Measurements from ENCODE around the gene SGSM2.
A peak's percentile ranks its signal among the peaks of the same experiment; 100 is the strongest.
"Not testable (repeated sequence)": the region's sequence is repeated elsewhere in the genome, so short reads cannot be mapped to it uniquely, and the experiment has no call there.

Gene SGSM2

GRCh38 chr17:2336852-2337543, at the start of gene SGSM2:
TSS of gene SGSM2 (plus strand) at chr17:2337501. CDS start at chr17:2337689, 188 bp downstream.
- DNase-seq, result peak; percentile 68

GRCh38 chr17:2289878-2290478, 47.3 kb upstream of the SGSM2 start:
- no peak for DNase-seq

DNA sequence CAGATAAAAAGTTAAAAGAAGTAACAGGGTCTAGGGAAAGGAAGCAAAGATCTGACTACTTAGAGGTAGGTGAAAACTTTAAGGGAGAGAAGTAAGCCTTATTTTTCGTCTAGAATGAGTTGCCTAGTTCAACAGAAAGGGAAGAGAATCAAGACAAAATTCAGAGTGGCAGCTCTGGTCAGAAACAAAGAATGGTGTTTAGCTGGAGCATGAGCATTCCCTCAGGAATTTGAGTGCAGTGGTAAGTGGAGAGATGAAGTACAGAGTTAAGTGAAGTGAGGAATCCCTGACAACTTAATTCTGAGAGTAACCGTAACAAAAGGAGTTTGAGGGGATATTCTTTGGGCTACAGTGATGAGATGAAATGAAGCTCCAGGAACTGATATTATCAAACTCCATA, 45.2 kb upstream of the SGSM2 start:
- DNase-seq, result no peak

GRCh38 chr17:2295575-2295974, 41.7 kb upstream of the SGSM2 start:
- DNase-seq, result peak; percentile 29

- no peak for DNase-seq
These were observed 40.3 kb upstream of the SGSM2 start for GRCh38 chr17:2297023-2297422.

DNA sequence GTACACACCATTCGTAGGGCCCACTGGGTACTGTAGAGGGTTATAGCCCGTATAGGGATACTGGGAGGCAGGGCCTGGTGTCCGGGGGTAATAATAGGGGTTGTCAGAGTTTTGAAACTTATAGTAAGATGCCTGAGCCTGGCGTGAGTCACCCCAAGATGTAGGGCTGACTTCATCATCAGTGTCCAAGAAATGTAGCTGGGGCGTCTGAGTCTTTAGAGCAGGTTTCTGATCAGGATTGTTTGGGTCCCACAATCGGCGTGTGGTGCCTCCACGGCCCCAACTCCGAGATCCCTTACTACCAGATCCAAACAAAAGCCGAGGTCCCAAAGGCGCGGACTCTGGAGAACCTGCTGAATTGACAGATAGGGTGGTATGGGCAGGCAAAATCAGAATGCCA, 38.2 kb upstream of the SGSM2 start:
- no peak for DNase-seq

DNA sequence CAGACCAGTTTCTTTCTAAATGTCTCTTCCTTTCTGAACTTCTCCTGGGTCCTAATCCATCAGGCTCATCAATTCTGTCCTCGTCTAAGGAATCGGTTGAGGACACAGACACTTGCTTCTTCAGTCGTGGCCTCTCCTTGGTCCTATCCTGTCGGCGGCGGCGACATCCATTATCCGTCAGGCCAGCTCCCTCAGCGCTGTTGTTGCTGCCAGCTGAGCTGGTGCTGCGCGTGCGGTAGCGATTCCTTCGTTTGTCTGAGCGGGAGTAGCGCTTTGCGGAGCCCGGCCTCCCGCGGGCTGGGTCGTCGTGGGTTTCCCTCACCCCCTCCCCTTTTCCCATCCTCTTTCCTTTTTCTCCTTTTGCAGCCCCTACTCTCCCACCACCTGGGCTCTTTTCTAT, 37.5 kb upstream of the SGSM2 start:
- DNase-seq, result no peak

DNA sequence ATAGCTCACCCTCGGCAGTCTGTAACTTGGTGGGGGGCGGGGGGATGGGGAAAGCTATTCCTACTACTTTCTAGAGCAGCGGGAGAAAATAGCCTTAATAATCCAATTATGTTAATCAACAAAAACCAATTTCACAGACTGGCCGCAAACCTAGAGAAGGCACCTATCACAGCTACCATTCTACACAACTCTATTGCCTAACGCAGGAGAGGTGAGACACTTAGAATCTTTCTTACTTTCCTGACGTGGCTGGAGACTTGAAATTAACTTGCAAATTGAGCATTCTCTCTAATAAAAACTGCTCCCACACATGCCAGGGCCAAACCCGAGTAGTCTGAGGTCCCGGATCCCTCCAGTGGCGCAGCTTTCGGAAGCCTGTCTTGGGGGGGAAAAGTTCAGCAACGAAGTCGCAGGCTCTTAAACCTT, 34.5 kb upstream of the SGSM2 start:
- no peak for DNase-seq

DNA sequence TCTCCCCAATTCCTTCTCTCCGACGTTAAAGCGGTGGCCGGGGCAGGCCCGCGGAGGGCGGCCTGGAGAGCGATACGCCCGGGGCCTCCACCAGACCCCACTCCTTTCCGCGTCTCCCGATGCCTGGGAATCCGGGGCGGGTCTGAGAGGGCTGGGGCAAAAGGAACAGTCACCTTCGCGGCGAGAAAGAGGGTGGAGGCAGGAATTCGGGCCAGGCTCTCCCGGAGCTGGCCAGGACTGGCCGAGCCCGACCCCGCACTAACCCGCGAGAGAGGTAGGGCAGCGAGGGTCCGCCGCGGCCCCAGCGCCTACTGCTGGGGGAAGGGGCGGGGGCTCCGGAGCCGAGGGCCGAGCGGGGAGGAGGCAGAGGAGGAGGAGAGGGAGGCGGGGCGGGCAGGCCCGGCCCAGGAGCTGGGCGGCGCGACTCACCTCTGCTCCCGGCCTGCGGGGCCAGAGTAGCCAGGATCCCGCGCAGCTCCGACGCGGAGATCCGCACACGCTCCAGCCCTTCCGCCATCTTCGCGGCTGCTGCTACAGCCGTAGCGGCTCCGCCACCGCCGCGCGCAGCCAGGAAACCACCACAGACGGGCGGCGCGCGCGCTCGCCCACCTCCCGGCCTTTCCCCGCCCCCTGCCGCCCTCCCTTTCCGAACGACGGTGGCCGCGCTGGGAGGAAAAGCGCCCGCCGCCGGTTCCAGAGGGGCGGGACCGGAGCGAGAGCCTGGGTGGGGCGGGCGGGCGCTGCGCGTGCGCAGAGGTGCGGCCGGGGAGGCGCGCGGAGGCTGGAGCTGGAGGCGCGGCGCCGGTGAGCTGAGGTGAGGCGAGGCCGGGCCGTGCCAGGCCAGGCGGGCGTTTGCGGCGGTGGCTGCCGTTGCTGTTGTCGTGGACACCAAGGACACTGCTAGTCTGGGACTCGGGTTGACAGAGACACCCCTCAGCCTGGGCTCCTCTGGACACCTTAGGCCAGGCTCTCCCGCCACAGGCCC, 33.8 kb upstream of the SGSM2 start, which contains the start of the genes SMG6 and SRR:
SMG6 (minus strand) TSS at position 582 of the 985 bp plus-strand sequence; CDS start at position 517, 65 bp downstream.
SRR (plus strand) TSS at position 747 of the 985 bp plus-strand sequence. CDS start 11,611 bp downstream, outside the sequence.
- DNase-seq, result peak; percentile 96

DNA sequence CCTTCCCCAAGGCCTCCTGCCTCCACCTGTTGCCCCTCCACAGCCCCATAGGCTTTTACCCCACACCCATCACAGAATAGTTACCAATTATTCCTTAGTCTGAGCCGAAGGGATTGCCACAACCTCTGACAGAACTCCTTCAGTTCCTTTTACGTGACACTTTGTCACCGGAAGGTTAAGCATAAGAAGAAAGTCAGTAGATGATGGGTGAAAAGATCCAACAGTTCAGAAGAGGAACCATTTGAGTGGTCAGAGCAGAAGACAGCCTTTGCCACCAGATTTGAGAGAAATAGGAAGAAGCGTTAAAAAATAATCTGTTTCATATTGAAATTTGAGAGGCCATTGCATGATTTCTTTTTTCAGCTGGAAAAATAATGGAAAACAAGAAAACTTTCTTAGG, 32.4 kb upstream of the SGSM2 start:
- DNase-seq, result no peak

DNA sequence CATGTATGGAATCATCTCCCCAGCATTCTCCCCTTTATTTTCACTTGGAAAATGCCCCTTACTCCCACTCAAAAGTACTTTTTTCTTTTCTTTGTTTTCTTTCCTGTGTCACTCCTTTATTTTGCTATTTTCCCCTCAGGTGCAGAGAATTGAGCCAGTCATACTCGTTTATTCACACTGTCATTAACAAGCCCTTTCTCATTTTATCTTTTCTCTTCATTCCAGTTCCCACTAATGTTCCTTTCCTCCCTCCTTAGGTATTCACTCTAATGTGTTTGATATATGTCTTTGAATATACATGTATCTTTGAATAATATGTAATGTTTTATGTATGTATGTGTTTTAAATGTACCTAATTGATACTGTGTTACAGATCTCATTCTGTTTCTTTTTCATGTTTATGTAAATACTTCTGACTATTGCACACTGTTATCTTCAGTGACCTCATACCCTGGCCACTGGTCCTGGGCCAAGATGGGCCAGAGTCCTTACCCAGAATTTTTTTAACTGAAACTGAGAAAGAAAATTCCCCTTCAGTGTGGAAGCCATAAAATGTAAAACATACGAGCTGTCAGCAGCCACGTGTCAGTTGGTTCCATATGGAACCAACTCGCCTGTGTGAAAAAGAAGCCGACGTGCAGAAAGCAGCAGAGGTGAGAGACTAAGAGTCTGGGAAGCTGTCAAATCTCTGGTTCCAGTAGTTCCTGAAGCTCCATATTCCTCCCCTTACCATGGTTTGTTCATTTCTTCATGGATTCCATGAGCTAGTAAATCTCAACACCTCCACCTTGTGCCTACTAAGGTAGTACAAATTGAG, 27.8 kb upstream of the SGSM2 start:
- no peak for DNase-seq

- DNase-seq, result no peak
These were observed 24.6 kb upstream of the SGSM2 start for GRCh38 chr17:2312736-2313135.

- DNase-seq, result not testable (repeated sequence)
These were observed 20.4 kb upstream of the SGSM2 start for GRCh38 chr17:2316916-2317205.

- no peak for DNase-seq
These were observed 19.5 kb upstream of the SGSM2 start for GRCh38 chr17:2317796-2318195.

- no peak for DNase-seq
These were observed 18.2 kb upstream of the SGSM2 start for GRCh38 chr17:2319051-2319450.

- no peak for DNase-seq
These were observed 15.9 kb upstream of the SGSM2 start for GRCh38 chr17:2321399-2321798.

DNA sequence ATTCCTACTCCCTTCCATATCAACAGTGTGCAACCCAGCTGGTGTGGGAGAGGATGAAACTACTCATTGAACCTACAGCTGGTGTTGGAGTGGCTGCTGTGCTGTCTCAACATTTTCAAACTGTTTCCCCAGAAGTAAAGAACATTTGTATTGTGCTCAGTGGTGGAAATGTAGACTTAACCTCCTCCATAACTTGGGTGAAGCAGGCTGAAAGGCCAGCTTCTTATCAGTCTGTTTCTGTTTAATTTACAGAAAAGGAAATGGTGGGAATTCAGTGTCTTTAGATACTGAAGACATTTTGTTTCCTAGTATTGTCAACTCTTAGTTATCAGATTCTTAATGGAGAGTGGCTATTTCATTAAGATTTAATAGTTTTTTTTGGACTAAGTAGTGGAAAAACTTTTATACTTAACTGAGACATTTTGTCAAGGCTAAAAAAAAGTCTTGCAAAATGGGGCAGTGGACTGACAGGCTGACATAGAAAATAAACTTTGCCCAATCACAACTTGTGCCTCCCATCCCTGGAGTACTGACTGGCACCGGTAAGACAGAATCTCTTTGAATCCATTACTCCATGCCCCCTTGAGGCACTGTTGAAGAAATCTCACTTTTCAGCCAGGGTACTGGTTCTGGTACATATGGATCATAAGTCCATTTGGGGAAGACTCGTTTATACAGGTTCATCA, 13.5 kb upstream of the SGSM2 start:
- DNase-seq, result no peak

DNA sequence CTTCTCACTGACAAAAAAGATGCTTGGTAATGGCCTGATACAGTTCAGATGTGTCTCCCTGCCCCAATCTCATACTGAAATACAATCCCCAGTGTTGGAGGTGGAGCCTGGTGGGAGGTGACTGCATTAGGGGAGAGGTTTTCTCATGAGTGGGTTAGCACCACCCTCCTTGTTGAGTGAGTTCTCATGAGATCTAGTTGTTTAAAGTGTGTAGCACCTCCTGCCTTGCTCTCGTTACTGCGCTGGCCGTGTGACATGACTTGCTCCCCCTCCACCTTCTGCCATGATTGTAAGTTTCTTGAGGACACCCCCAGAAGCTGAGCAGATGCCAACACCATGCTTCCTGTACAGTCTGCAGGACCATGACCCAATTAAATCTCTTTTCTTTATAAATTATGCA, 6.0 kb upstream of the SGSM2 start:
- no peak for DNase-seq

GRCh38 chr17:2335726-2336214, 1.5 kb upstream of the SGSM2 start:
- no peak for DNase-seq

GRCh38 chr17:2336215-2336851, 968 bp upstream of the SGSM2 start, which contains the start of gene TSR1:
TSS of gene TSR1 (minus strand) at chr17:2336457. CDS start at chr17:2336427, 30 bp downstream.
- peak; percentile 94 for DNase-seq
